T-cell (primary cell): ENCODE data around the gene TXNDC8. TPM values are rescaled to one million over a fixed set of nuclear protein-coding genes. Genes with fewer than 3 reads are reported as not detected.

Experiments
- ATAC-seq, 4 experiments: fragments of 200-7000 bp in 3 of 4; fragments of 150-1000 bp in 1 of 4; cut with Tn5 transposase; replicated peaks in 1 of 4; 1 replicate in 3 of 4; 2 replicates in 1 of 4; pipeline ENCODE4 v1.10.0; 2021; ENCODE audit warnings: moderate library complexity in 3 of 4, mild to moderate bottlenecking in 2 of 4, moderate number of reproducible peaks in 1 of 4
- CTCF ChIA-PET, 2 donors: fragments of 300-600 bp; sonication (Branson Sonifier 250); formaldehyde crosslinking; loops; one replicate each; lab custom pipeline; 2022; ENCODE audit warnings: antibody characterized with exemption in 2 of 2; lab: Charles Lee
- POLR2A ChIA-PET, 2 donors: fragments of 300-600 bp; sonication (Branson Sonifier 250); formaldehyde crosslinking; loops; one replicate each; lab custom pipeline; 2022; ENCODE audit warnings: antibody characterized with exemption in 2 of 2; lab: Charles Lee
- DNase-seq, 35 experiments: peaks; one replicate each; pipeline versions ENCODE4 v3.0.0 to v3.0.0-alpha.2; 2013 to 2023
- H3K27ac ChIP-seq: one replicate; pipeline ENCODE4 v1.5.1; 2013; ENCODE audit warnings: low read length
- H3K27me3 ChIP-seq, 2 experiments: replicated peaks in 1 of 2; 1 replicate in 1 of 2; 2 replicates in 1 of 2; pipeline versions ENCODE4 v1.6.1 to v1.7.0; 2013; ENCODE audit warnings: low read length in 1 of 2, mixed read lengths in 1 of 2; ENCODE audit not compliant: control insufficient read depth in 2 of 2, insufficient read depth in 2 of 2; ENCODE audit errors: extremely low read depth in 1 of 2
- H3K36me3 ChIP-seq, 2 donors: 1 replicate in 1 of 2; 2 replicates in 1 of 2; pipeline versions ENCODE4 v1.6.1 to v1.7.0; 2013; ENCODE audit warnings: low read length in 1 of 2; ENCODE audit not compliant: control insufficient read depth in 2 of 2, insufficient read depth in 1 of 2; ENCODE audit errors: extremely low read depth in 1 of 2
- H3K4me1 ChIP-seq, 2 experiments: 1 replicate in 1 of 2; 2 replicates in 1 of 2; pipeline versions ENCODE4 v1.6.1 to v1.7.0; 2013; ENCODE audit warnings: low read length in 2 of 2, mixed read lengths in 1 of 2; ENCODE audit not compliant: insufficient read depth in 2 of 2, control insufficient read depth in 1 of 2; ENCODE audit errors: extremely low read depth in 1 of 2
- H3K4me3 ChIP-seq, 2 donors: 1 replicate in 1 of 2; 2 replicates in 1 of 2; pipeline versions ENCODE4 v1.5.1 to v1.7.0; 2013; ENCODE audit warnings: mild to moderate bottlenecking in 2 of 2, low read length in 1 of 2, moderate library complexity in 1 of 2; ENCODE audit not compliant: control insufficient read depth in 1 of 2; ENCODE audit errors: extremely low read depth in 1 of 2
- H3K9me3 ChIP-seq: 2 replicates; pipeline ENCODE4 v1.7.0; 2013
- H3K27ac Mint-ChIP-seq, 2 donors: one replicate each; pipeline ENCODE4 v1.8.0; 2020 to 2021; ENCODE audit warnings: mild to moderate bottlenecking in 2 of 2, mixed read lengths in 2 of 2
- H3K27me3 Mint-ChIP-seq, 2 donors: one replicate each; pipeline ENCODE4 v1.8.0; 2021 to 2022; ENCODE audit warnings: mixed read lengths in 2 of 2
- H3K36me3 Mint-ChIP-seq: one replicate; pipeline ENCODE4 v1.8.0; 2021; ENCODE audit warnings: mixed read lengths
- H3K4me1 Mint-ChIP-seq, 3 donors: one replicate each; pipeline ENCODE4 v1.8.0; 2020 to 2022; ENCODE audit warnings: mixed read lengths in 3 of 3, mild to moderate bottlenecking in 1 of 3
- H3K4me3 Mint-ChIP-seq, 3 donors: one replicate each; pipeline ENCODE4 v1.8.0; 2020 to 2022; ENCODE audit warnings: mild to moderate bottlenecking in 3 of 3, mixed read lengths in 3 of 3, moderate library complexity in 3 of 3
- H3K9me3 Mint-ChIP-seq, 3 donors: one replicate each; pipeline ENCODE4 v1.8.0; 2020 to 2022; ENCODE audit warnings: mixed read lengths in 3 of 3
- WGBS: methylation state at CpG from one replicate; pipeline ENCODE4 v1.1.5; 2013; ENCODE audit warnings: missing lambda C conversion rate; ENCODE audit not compliant: insufficient coverage; 5-methylcytosine and 5-hydroxymethylcytosine counted together
- total RNA-seq, 35 experiments: library from RNA in 6 of 35; stranded (reverse) in 6 of 35; fragments of 120-200 nt in 1 of 35; gene quantifications; one replicate each; pipeline versions ENCODE4 v1.2.1 to v1.2.4 and lab custom pipeline; 2013 to 2026

The TXNDC8 gene
- total RNA-seq, 5 donors from 2014 or later (not counting 1 experiment from before 2014, with no cell fraction given): not detected

GRCh38 chr9:110255463-110256379 is 81.9 kb downstream of the TXNDC8 start:
- CTCF ChIA-PET: interaction anchor here in 1 of 2 donors (1.0 kb wide), 1 partner anchor 72 kb away, joined by 3 read pairs; no protein-coding TSS in a partner anchor
- 1% methylated on average over 79 of the region's 81 CpGs for WGBS

GRCh38 chr9:110255034-110255462 is 82.6 kb downstream of the TXNDC8 start:
- peak in 2 of 35 experiments; percentile 0 to 23 for DNase-seq
- peak overlapping the region; percentile 92 to 97 (median 96) for H3K4me3 Mint-ChIP-seq
- H3K36me3 Mint-ChIP-seq: peaks cover 7% of the 10 kb centered on the region
- H3K27me3 Mint-ChIP-seq: no peaks in the 10 kb centered on the region
- Histone ChIP-seq H3K27ac (peak overlapping the region; percentile 68), H3K4me3 (peak overlapping the region; percentile 87 to 90), H3K36me3 (no peaks in the 10 kb centered on the region), H3K27me3 (no peaks in the 10 kb centered on the region), H3K9me3 (no peaks in the 10 kb centered on the region), H3K4me1 (peaks cover 0 to 29% of the 10 kb centered on the region in 2 experiments)
- H3K27ac Mint-ChIP-seq: peak overlapping the region; percentile 95 to 96
- ChIA-PET CTCF (no interaction called here), POLR2A (no interaction called here)
- WGBS: 12% methylated on average over 6 of the region's 17 CpGs
- H3K4me1 Mint-ChIP-seq: peaks cover 34 to 45% (median 40%) of the 10 kb centered on the region in 3 donors
- ATAC-seq: no peak
- no peaks in the 10 kb centered on the region for H3K9me3 Mint-ChIP-seq

More at GRCh38 chr9:110255463-110256379, 81.9 kb downstream of the TXNDC8 start:
- Mint-ChIP-seq H3K27ac (peak overlapping the region; percentile 95 to 96), H3K4me1 (peaks cover 34 to 42% (median 37%) of the 10 kb centered on the region in 3 donors), H3K4me3 (peak overlapping the region; percentile 92 to 97 (median 96)), H3K9me3 (no peaks in the 10 kb centered on the region), H3K27me3 (no peaks in the 10 kb centered on the region), H3K36me3 (peaks cover 3% of the 10 kb centered on the region)
- Histone ChIP-seq H3K36me3 (no peaks in the 10 kb centered on the region), H3K27me3 (no peaks in the 10 kb centered on the region), H3K4me1 (peaks cover 0 to 29% of the 10 kb centered on the region in 2 experiments), H3K9me3 (no peaks in the 10 kb centered on the region), H3K4me3 (peak overlapping the region; percentile 87 to 90), H3K27ac (peak overlapping the region; percentile 68)
- peak; percentile 28 to 49 (median 34) for ATAC-seq
- DNase-seq: peak in 16 of 35 experiments; percentile 3 to 35 (median 9)
- POLR2A ChIA-PET: interaction anchor here (0.5 to 0.6 kb wide), 3 partner anchors 12 to 1212 kb away, joined by 3 to 10 read pairs (median 5); no protein-coding TSS in a partner anchor

- ChIA-PET POLR2A (no interaction called here), CTCF (no interaction called here)
- Mint-ChIP-seq H3K9me3 (no peaks in the 10 kb centered on the region), H3K36me3 (peaks cover 7% of the 10 kb centered on the region), H3K27ac (peak overlapping the region; percentile 95 to 96), H3K4me1 (peaks cover 34 to 45% (median 40%) of the 10 kb centered on the region in 3 donors), H3K27me3 (no peaks in the 10 kb centered on the region), H3K4me3 (peak overlapping the region; percentile 92 to 97 (median 96))
- H3K4me1 ChIP-seq: peaks cover 0 to 29% of the 10 kb centered on the region in 2 experiments
- no peak overlapping the region for H3K4me3 ChIP-seq
- peak overlapping the region; percentile 68 for H3K27ac ChIP-seq
- H3K27me3 ChIP-seq: no peaks in the 10 kb centered on the region
- H3K9me3 ChIP-seq: no peaks in the 10 kb centered on the region
- WGBS: no CpG with 5 or more reads among the region's 2 CpGs
- DNase-seq (no peak), ATAC-seq (no peak)
- peaks cover 0 to 5% of the 10 kb centered on the region in 2 donors for H3K36me3 ChIP-seq
These were observed 83.2 kb downstream of the TXNDC8 start for GRCh38 chr9:110254500-110254899.

Other genes with a start within 250 kb of the TXNDC8 start
- under 1 TPM in 3 of 5 donors, not detected in 2; 0.09 to 0.10 (median 0.09) TPM for gene C9orf152, start 129.7 kb downstream of the TXNDC8 start, total RNA-seq
- gene TXN, start 81.4 kb downstream of the TXNDC8 start, total RNA-seq: 10 to 100 TPM; 38.3 to 63.4 (median 47.9) TPM
- under 1 TPM in 3 of 5 donors, not detected in 2; 0.03 to 0.12 (median 0.10) TPM for gene SVEP1, start 241.9 kb upstream of the TXNDC8 start, total RNA-seq